ENCODE measurements around the gene TMIE. TPM values are rescaled to one million over a fixed set of nuclear protein-coding genes. Genes with fewer than 3 reads are reported as not detected.

Gene TMIE
- total RNA-seq, 1 donor from 2014 or later, result 1.6 TPM

DNA sequence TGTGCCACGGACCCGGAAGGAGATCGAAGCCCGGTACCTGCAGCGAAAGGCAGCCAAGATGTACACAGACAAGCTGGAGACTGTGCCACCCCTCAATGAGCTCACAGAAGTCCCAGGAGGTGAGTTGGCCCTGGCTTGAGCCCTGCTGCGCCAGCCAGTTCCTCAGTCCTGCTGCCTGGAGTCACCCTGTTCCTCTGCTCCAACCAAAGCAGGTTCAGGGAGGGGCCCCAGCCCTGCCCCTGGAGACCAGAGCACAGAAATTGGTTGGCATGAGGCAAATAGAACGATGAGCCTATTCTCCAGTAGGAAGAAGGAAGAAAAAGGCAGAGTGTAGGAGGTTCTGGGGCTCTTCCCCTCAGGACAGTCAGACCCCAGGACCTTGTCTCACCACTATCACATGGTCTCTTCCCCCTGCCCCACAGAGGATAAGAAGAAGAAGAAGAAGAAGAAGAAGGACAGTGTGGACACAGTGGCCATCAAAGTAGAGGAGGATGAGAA, 8.0 kb downstream of the TMIE start:
- no peak for ATAC-seq

- ATAC-seq, result no peak
These were observed 8.5 kb downstream of the TMIE start for GRCh38 chr3:46709721-46710120.

DNA sequence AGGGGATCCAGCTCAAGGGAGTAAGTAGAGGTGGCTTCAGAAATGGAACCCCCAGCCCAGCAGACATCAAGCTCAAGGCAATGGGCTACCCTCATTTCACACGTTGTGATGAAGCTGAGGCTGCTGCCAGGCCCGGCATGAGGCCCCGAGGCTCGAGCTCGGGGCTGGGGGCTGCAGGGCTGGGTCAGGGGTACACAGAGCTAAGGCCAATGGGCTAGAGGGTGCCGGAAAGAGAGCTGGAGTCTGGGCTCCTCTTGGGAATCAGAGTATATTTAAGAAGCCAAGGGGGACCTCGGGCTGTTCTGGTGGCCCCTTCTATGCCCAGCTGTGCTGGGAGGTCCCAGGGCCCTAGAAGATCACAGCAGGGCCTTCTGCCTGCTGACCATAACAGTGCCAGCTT, 9.0 kb downstream of the TMIE start:
- no peak for ATAC-seq

- ATAC-seq, result no peak
These were observed 9.6 kb downstream of the TMIE start for GRCh38 chr3:46710671-46711295.

DNA sequence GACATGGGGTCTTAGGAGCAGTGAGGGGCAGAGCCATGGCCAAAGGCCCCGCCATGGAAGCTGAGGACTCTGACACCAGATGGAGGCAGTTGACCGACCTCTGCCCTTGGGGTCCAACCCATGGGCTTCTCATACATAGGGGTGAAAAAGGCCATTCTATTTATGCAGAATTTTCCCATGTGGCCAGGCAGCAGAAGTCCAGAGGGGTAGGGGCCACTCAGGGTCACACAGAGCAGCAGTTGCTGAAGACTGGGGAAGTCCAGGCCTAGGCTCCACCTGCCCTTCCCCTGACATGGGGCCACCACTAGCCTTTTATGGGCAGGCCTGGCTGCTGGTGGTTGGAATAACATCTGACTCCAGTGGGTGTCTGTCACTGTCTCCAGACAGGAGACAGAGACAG, 10.1 kb downstream of the TMIE start:
- ATAC-seq, result no peak

- no peak for ATAC-seq
These were observed 10.6 kb downstream of the TMIE start for GRCh38 chr3:46711760-46712159.

DNA sequence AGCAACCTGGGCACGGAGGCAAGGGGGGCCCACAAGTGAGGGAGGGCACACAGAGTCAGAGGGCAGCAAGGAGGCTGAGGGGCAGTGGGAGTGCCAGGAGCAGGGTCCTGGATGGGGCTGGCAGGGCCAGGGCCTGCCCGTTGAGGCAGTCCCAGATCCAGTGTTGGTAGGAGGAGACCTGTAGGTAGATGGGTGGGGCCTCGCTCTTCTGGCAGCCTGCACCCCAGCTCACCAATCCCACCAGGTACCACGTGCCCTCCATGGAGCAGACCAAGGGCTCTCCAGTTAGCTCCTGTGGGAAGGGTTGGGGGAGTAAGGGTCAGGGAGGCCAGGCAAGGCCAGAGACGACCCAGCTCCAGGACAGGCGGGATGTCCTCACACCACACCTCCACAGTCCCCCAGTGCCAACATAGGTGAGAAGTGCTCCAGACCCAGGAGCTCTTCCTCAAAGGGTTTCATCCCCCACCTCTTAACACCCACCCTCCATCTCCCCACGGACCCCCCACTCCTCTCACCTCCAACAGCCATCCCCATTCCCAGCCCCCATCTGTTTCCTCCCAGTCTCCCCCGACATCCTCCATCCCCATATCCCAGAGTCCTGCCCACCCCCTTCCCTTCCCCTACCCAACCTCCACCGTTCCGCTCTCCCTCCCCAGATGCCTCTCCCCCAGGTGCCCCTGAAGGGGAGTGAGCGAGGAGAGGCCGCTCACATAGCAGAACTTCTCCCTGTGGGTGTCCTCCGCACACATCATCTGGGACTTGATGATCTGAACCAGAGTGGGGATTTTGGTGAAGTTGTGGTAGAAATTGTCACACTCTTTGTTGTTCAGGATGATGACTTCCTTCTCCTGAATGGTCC, 11.2 kb downstream of the TMIE start:
- ATAC-seq, result no peak

- ATAC-seq, result no peak
These were observed 12.1 kb downstream of the TMIE start for GRCh38 chr3:46713050-46713897.

DNA sequence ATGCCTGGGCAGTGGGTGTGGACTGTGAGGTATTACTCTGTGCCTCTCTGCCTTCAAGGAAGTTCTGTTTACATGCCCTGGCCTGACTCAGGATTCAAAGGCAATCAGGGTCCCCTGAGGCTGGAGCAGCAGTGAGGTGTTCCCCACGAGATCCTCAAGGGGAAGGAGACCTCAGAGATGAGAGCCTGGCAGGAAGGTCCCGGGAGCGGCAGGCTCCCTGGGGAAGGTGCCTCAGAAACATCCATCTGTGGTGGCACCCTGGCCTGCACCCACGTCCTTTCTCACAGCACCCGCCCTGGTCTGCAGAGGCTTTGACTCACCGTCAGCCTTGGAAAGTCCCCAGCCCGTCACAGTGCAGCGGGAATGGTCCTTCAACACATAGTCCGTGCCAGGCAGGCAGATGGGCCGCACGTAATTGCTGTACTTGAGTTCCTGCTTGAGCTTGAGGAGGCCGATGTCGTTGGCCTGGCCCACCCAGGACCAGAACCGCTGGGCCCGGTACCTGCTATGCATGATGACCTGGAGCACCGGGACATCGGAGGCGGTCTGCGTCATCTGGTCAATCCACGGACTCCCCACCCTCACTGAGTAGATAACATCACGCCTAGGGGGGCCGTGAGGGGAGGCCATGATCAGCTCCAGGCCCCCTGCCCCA, 12.8 kb downstream of the TMIE start:
- peak; percentile 79 for ATAC-seq

- no peak for ATAC-seq
These were observed 13.7 kb downstream of the TMIE start for GRCh38 chr3:46714728-46715506.

DNA sequence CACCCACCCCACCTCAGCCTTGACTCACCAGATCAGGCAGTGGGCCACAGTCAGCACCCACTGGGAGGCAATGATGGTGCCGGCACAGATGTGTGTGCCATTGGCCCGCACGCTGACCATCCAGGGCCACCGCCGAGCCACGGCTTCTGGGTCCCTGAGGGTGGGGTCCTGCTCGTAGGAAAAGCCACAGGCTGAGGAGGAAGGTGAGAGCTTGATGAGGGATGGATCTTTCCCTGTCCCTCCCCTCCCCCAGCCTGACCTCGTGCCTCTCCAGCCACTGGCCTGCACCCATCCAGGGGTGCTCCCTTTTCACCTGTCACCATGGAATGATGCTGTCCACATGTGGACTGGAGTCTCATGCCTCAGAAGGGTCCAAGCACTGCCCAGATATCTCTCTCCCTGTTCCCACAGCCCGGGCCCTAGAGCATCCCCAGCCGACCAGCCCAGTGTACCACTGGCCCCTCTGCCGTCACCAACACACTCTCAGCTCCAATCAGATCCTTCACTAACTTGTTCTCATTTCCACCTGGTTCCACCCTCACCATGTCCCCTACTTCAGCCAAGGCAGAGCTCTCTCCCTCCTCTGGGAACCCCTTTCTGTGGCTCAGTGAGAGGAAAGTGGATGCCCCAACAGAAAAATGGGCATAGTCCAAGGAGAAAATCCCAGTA, 14.4 kb downstream of the TMIE start:
- ATAC-seq, result no peak

GRCh38 chr3:46716461-46717441, 15.6 kb downstream of the TMIE start:
- ATAC-seq, result no peak

DNA sequence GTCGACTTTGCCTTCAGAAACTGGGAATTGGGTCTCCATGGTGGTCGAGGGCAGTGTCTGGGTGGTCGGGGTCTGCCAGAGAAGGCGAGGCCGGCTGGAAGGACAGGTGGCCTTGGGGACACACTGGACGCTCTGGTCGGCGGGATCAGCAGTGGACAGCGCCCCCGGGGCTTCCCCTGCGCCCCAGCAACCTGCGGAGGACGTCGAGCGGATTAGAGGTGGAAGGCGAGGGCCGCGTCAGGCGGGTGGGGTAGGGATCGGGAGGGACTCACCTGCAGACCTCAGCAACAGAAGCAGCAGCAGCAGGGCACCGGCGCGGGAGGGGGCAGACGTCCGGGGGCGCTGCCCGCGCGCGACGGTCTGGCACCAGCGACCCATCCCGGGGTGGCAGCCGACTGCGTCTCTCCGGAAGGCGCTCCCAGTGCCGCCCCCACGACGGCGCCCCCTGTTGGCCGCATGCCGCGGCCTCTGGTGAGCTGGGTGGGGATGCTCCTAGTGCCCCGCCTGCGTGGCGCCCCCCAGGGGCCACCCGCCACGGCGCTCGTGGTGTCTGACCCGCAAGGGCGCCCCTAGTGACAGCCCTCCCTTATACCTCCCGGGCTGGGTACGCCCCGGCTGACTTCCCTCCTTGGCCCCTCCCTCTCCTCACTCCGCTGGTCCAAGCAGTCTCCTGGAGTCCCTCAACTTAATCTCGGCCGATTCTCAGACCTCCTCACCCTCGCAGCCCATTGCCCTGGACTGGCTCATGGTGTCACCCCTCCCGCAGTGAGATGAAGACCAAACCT, 16.4 kb downstream of the TMIE start, which contains the start of gene PRSS50:
PRSS50 (minus strand) TSS at position 423 of the 785 bp plus-strand sequence; CDS start at position 378, 45 bp downstream.
- ATAC-seq, result no peak

- no peak for ATAC-seq
These were observed 17.9 kb downstream of the TMIE start for GRCh38 chr3:46719044-46719565.

GRCh38 chr3:46719735-46720271, 18.6 kb downstream of the TMIE start:
- ATAC-seq, result no peak

- no peak for ATAC-seq
These were observed 19.8 kb downstream of the TMIE start for GRCh38 chr3:46721009-46721408.

DNA sequence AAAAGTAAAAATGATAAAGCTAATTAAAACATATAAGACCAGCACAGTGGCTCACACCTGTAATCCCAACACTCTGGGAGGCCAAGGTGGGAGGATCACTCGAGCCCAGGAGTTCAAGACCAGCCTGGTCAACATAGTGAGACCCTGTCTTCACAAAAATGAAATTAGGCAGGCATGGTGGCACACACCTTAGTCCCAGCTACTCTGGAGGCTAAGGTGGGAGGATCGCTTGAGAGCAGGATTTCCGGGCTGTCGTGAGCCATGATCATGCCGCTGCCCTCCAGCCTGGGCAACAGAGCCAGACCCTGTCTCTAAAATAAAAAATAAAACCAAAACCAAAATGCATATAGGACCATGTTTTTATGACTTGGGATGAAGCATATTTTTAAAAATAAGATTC, 21.3 kb downstream of the TMIE start:
- ATAC-seq, result no peak

GRCh38 chr3:46724424-46724823, 23.2 kb downstream of the TMIE start:
- ATAC-seq, result no peak

All from esophagus mucosa (tissue), 1 donor.